ENCODE results near the gene NKD1. TPM values are rescaled to one million over a fixed set of nuclear protein-coding genes. Genes with fewer than 3 reads are reported as not detected.

Gene NKD1
- total RNA-seq, 4 donors from 2014 or later: 37.1 to 87.8 (median 54.1) TPM

GRCh38 chr16:50657241-50657640, 109.0 kb downstream of the NKD1 start:
- no peaks in the 10 kb centered on the region for H3K36me3 ChIP-seq
- no peak for DNase-seq (ENCODE audit: extremely low spot score)
- TF ChIP-seq CTCF (IDR thresholded peaks at IDR 0.05) (no peak), POLR2A (IDR thresholded peaks at IDR 0.05; ENCODE audit: low read depth) (no peak), EP300 (IDR thresholded peaks at IDR 0.05) (no peak), POLR2AphosphoS5 (IDR thresholded peaks at IDR 0.05) (no peak)
- H3K9me3 ChIP-seq: no peaks in the 10 kb centered on the region
- no peaks in the 10 kb centered on the region for H3K27me3 ChIP-seq
- no peak overlapping the region for H3K4me3 ChIP-seq
- no peaks in the 10 kb centered on the region for H3K4me1 ChIP-seq
- WGBS: 75% methylated on average over 3 of the region's 5 CpGs
- intact Hi-C loops (cut with DNase I): no loop called here
- H3K27ac ChIP-seq (replicated peaks in 1 of 4): no peak overlapping the region

- Histone ChIP-seq H3K4me1 (peaks cover 2 to 4% (median 3%) of the 10 kb centered on the region in 4 donors), H3K4me3 (no peak overlapping the region), H3K9me3 (no peaks in the 10 kb centered on the region), H3K27ac (replicated peaks in 1 of 4) (no peak overlapping the region), H3K36me3 (no peaks in the 10 kb centered on the region), H3K27me3 (no peaks in the 10 kb centered on the region)
- intact Hi-C loops (cut with DNase I): loop anchor here (10.0 kb wide), 2 partner anchors 115 to 415 kb away; partner anchors contain the start of gene NKD1
- WGBS: 85% methylated on average over 5 of the region's 5 CpGs
- no peak for DNase-seq (ENCODE audit: extremely low spot score)
- TF ChIP-seq CTCF (IDR thresholded peaks at IDR 0.05) (no peak), POLR2A (IDR thresholded peaks at IDR 0.05; ENCODE audit: low read depth) (no peak), POLR2AphosphoS5 (IDR thresholded peaks at IDR 0.05) (no peak), EP300 (IDR thresholded peaks at IDR 0.05) (no peak)
Measured at GRCh38 chr16:50659806-50660205, 111.6 kb downstream of the NKD1 start.

- no peak for DNase-seq (ENCODE audit: extremely low spot score)
- Histone ChIP-seq H3K9me3 (no peaks in the 10 kb centered on the region), H3K27ac (replicated peaks in 1 of 4) (no peak overlapping the region), H3K36me3 (no peaks in the 10 kb centered on the region), H3K27me3 (no peaks in the 10 kb centered on the region), H3K4me3 (no peak overlapping the region), H3K4me1 (peaks cover 5 to 14% (median 13%) of the 10 kb centered on the region in 4 donors)
- intact Hi-C loops (cut with DNase I): loop anchor here (10.0 kb wide), 2 partner anchors 118 to 418 kb away; partner anchors contain the start of gene NKD1
- over 99% methylated on average over 10 of the region's 10 CpGs for WGBS
- TF ChIP-seq POLR2AphosphoS5 (IDR thresholded peaks at IDR 0.05) (no peak), EP300 (IDR thresholded peaks at IDR 0.05) (no peak), POLR2A (IDR thresholded peaks at IDR 0.05; ENCODE audit: low read depth) (no peak), CTCF (IDR thresholded peaks at IDR 0.05) (no peak)
Measured at GRCh38 chr16:50662306-50662940, 114.2 kb downstream of the NKD1 start.

GRCh38 chr16:50664270-50664669, 116.1 kb downstream of the NKD1 start:
- Histone ChIP-seq H3K4me3 (no peak overlapping the region), H3K36me3 (no peaks in the 10 kb centered on the region), H3K27me3 (no peaks in the 10 kb centered on the region), H3K9me3 (no peaks in the 10 kb centered on the region), H3K4me1 (peaks cover 10 to 30% (median 27%) of the 10 kb centered on the region in 4 donors), H3K27ac (replicated peaks in 1 of 4) (no peak overlapping the region)
- WGBS: 89% methylated on average over 5 of the region's 5 CpGs
- TF ChIP-seq EP300 (IDR thresholded peaks at IDR 0.05) (no peak), POLR2A (IDR thresholded peaks at IDR 0.05; ENCODE audit: low read depth) (no peak)
- no peak for DNase-seq (ENCODE audit: extremely low spot score)
- intact Hi-C loops (cut with DNase I): loop anchor here (2.0 to 10.0 kb wide), 3 partner anchors 119 to 419 kb away; partner anchors contain the start of genes BRD7 and NKD1

GRCh38 chr16:50665128-50665878, 117.1 kb downstream of the NKD1 start:
- peak; percentile 95 for DNase-seq (ENCODE audit: extremely low spot score)
- H3K4me3 ChIP-seq: peak overlapping the region; percentile 52 to 62 (median 59)

More at GRCh38 chr16:50665128-50665878, 117.1 kb downstream of the NKD1 start:
- no peaks in the 10 kb centered on the region for H3K36me3 ChIP-seq
- intact Hi-C loops (cut with DNase I): loop anchor here (2.0 to 10.0 kb wide), 3 partner anchors 121 to 421 kb away; partner anchors contain the start of genes BRD7 and NKD1
- no peaks in the 10 kb centered on the region for H3K9me3 ChIP-seq
- TF ChIP-seq EP300 (IDR thresholded peaks at IDR 0.05) (no peak), CTCF (IDR thresholded peaks at IDR 0.05) (peak; percentile 89 to 90 (median 89)), POLR2AphosphoS5 (IDR thresholded peaks at IDR 0.05) (peak; percentile 24 to 57), POLR2A (IDR thresholded peaks at IDR 0.05; ENCODE audit: low read depth) (no peak)
- WGBS: 23% methylated on average over 39 of the region's 40 CpGs
- H3K4me1 ChIP-seq: peaks cover 10 to 31% (median 29%) of the 10 kb centered on the region in 4 donors
- peak overlapping the region; percentile 70 to 82 (median 77) for H3K27ac ChIP-seq (replicated peaks in 1 of 4)
- no peaks in the 10 kb centered on the region for H3K27me3 ChIP-seq
